ENCODE data around the gene NUMBL.

The NUMBL gene

GRCh38 chr19:40687525-40688016, 2.9 kb downstream of the NUMBL start:
- no peaks in the 10 kb centered on the region for H3K9me3 ChIP-seq (replicated peaks; ENCODE audit: low read length)
- no peaks in the 10 kb centered on the region for H3K27me3 ChIP-seq (ENCODE audit: control insufficient read depth, insufficient read depth, low read length)
- peak overlapping the region; percentile 78 for H3K4me3 ChIP-seq (ENCODE audit: low read length)
- H3K4me2 ChIP-seq (ENCODE audit: low read length): peak overlapping the region; percentile 96
- peaks cover 36% of the 10 kb centered on the region for H3K36me3 ChIP-seq (ENCODE audit: insufficient read depth, low read length)
- H3K9ac ChIP-seq (ENCODE audit: low read depth, low read length): no peak overlapping the region
- H3K4me1 ChIP-seq (ENCODE audit: control insufficient read depth, insufficient read depth, low read length): peaks cover 38% of the 10 kb centered on the region

- H3K4me2 ChIP-seq (ENCODE audit: low read length): peak overlapping the region; percentile 96
- H3K4me3 ChIP-seq (ENCODE audit: low read length): peak overlapping the region; percentile 22
- peaks cover 37% of the 10 kb centered on the region for H3K4me1 ChIP-seq (ENCODE audit: control insufficient read depth, insufficient read depth, low read length)
Observed at GRCh38 chr19:40686882-40687524, 3.4 kb downstream of the NUMBL start.

GRCh38 chr19:40685563-40685962, 4.9 kb downstream of the NUMBL start:
- H3K9ac ChIP-seq (ENCODE audit: low read depth, low read length): no peak overlapping the region
- H3K36me3 ChIP-seq (ENCODE audit: insufficient read depth, low read length): peaks cover 48% of the 10 kb centered on the region
- no peak overlapping the region for H3K4me3 ChIP-seq (ENCODE audit: low read length)
- no peak overlapping the region for H3K4me2 ChIP-seq (ENCODE audit: low read length)
- no peaks in the 10 kb centered on the region for H3K27me3 ChIP-seq (ENCODE audit: control insufficient read depth, insufficient read depth, low read length)
- H3K9me3 ChIP-seq (replicated peaks; ENCODE audit: low read length): no peaks in the 10 kb centered on the region
- H3K4me1 ChIP-seq (ENCODE audit: control insufficient read depth, insufficient read depth, low read length): peaks cover 23% of the 10 kb centered on the region

More at GRCh38 chr19:40686882-40687524, 3.4 kb downstream of the NUMBL start:
- Histone ChIP-seq H3K36me3 (ENCODE audit: insufficient read depth, low read length) (peaks cover 41% of the 10 kb centered on the region), H3K9ac (ENCODE audit: low read depth, low read length) (no peak overlapping the region), H3K27me3 (ENCODE audit: control insufficient read depth, insufficient read depth, low read length) (no peaks in the 10 kb centered on the region), H3K9me3 (replicated peaks; ENCODE audit: low read length) (no peaks in the 10 kb centered on the region)

- Histone ChIP-seq H3K4me2 (ENCODE audit: low read length) (no peak overlapping the region), H3K9ac (ENCODE audit: low read depth, low read length) (no peak overlapping the region), H3K4me3 (ENCODE audit: low read length) (no peak overlapping the region), H3K9me3 (replicated peaks; ENCODE audit: low read length) (no peaks in the 10 kb centered on the region), H3K36me3 (ENCODE audit: insufficient read depth, low read length) (peaks cover 48% of the 10 kb centered on the region), H3K27me3 (ENCODE audit: control insufficient read depth, insufficient read depth, low read length) (no peaks in the 10 kb centered on the region), H3K4me1 (ENCODE audit: control insufficient read depth, insufficient read depth, low read length) (peaks cover 23% of the 10 kb centered on the region)
Observed at GRCh38 chr19:40685016-40685526, 5.4 kb downstream of the NUMBL start.

GRCh38 chr19:40684280-40684679, 6.2 kb downstream of the NUMBL start:
- no peaks in the 10 kb centered on the region for H3K27me3 ChIP-seq (ENCODE audit: control insufficient read depth, insufficient read depth, low read length)
- no peak overlapping the region for H3K4me3 ChIP-seq (ENCODE audit: low read length)
- H3K9ac ChIP-seq (ENCODE audit: low read depth, low read length): no peak overlapping the region
- peaks cover 23% of the 10 kb centered on the region for H3K4me1 ChIP-seq (ENCODE audit: control insufficient read depth, insufficient read depth, low read length)
- no peak overlapping the region for H3K4me2 ChIP-seq (ENCODE audit: low read length)
- peaks cover 48% of the 10 kb centered on the region for H3K36me3 ChIP-seq (ENCODE audit: insufficient read depth, low read length)
- no peaks in the 10 kb centered on the region for H3K9me3 ChIP-seq (replicated peaks; ENCODE audit: low read length)

GRCh38 chr19:40683437-40683836, 7.0 kb downstream of the NUMBL start:
- no peak overlapping the region for H3K4me2 ChIP-seq (ENCODE audit: low read length)
- no peaks in the 10 kb centered on the region for H3K9me3 ChIP-seq (replicated peaks; ENCODE audit: low read length)
- no peak overlapping the region for H3K4me3 ChIP-seq (ENCODE audit: low read length)
- H3K9ac ChIP-seq (ENCODE audit: low read depth, low read length): no peak overlapping the region
- H3K36me3 ChIP-seq (ENCODE audit: insufficient read depth, low read length): peaks cover 56% of the 10 kb centered on the region
- H3K27me3 ChIP-seq (ENCODE audit: control insufficient read depth, insufficient read depth, low read length): no peaks in the 10 kb centered on the region
- H3K4me1 ChIP-seq (ENCODE audit: control insufficient read depth, insufficient read depth, low read length): peaks cover 15% of the 10 kb centered on the region

GRCh38 chr19:40682431-40682964, 8.0 kb downstream of the NUMBL start:
- Histone ChIP-seq H3K4me2 (ENCODE audit: low read length) (no peak overlapping the region), H3K36me3 (ENCODE audit: insufficient read depth, low read length) (peaks cover 65% of the 10 kb centered on the region), H3K9ac (ENCODE audit: low read depth, low read length) (no peak overlapping the region)

GRCh38 chr19:40681039-40681438, 9.4 kb downstream of the NUMBL start:
- Histone ChIP-seq H3K4me3 (ENCODE audit: low read length) (no peak overlapping the region), H3K9ac (ENCODE audit: low read depth, low read length) (no peak overlapping the region), H3K9me3 (replicated peaks; ENCODE audit: low read length) (no peaks in the 10 kb centered on the region), H3K27me3 (ENCODE audit: control insufficient read depth, insufficient read depth, low read length) (no peaks in the 10 kb centered on the region), H3K36me3 (ENCODE audit: insufficient read depth, low read length) (peaks cover 69% of the 10 kb centered on the region), H3K4me1 (ENCODE audit: control insufficient read depth, insufficient read depth, low read length) (no peaks in the 10 kb centered on the region), H3K4me2 (ENCODE audit: low read length) (no peak overlapping the region)

More at GRCh38 chr19:40682431-40682964, 8.0 kb downstream of the NUMBL start:
- Histone ChIP-seq H3K4me1 (ENCODE audit: control insufficient read depth, insufficient read depth, low read length) (peaks cover 5% of the 10 kb centered on the region), H3K4me3 (ENCODE audit: low read length) (no peak overlapping the region), H3K9me3 (replicated peaks; ENCODE audit: low read length) (no peaks in the 10 kb centered on the region), H3K27me3 (ENCODE audit: control insufficient read depth, insufficient read depth, low read length) (no peaks in the 10 kb centered on the region)

GRCh38 chr19:40677156-40677555, 13.3 kb downstream of the NUMBL start:
- Histone ChIP-seq H3K9ac (ENCODE audit: low read depth, low read length) (no peak overlapping the region), H3K4me1 (ENCODE audit: control insufficient read depth, insufficient read depth, low read length) (peaks cover 4% of the 10 kb centered on the region), H3K4me3 (ENCODE audit: low read length) (no peak overlapping the region), H3K36me3 (ENCODE audit: insufficient read depth, low read length) (peaks cover 72% of the 10 kb centered on the region), H3K27me3 (ENCODE audit: control insufficient read depth, insufficient read depth, low read length) (no peaks in the 10 kb centered on the region), H3K4me2 (ENCODE audit: low read length) (no peak overlapping the region), H3K9me3 (replicated peaks; ENCODE audit: low read length) (no peaks in the 10 kb centered on the region)

- Histone ChIP-seq H3K36me3 (ENCODE audit: insufficient read depth, low read length) (peaks cover 86% of the 10 kb centered on the region), H3K4me3 (ENCODE audit: low read length) (no peak overlapping the region)
Observed at GRCh38 chr19:40674291-40674690, 16.2 kb downstream of the NUMBL start.

GRCh38 chr19:40673397-40673796, 17.1 kb downstream of the NUMBL start:
- Histone ChIP-seq H3K36me3 (ENCODE audit: insufficient read depth, low read length) (peaks cover 87% of the 10 kb centered on the region), H3K4me3 (ENCODE audit: low read length) (no peak overlapping the region), H3K27me3 (ENCODE audit: control insufficient read depth, insufficient read depth, low read length) (no peaks in the 10 kb centered on the region), H3K9ac (ENCODE audit: low read depth, low read length) (no peak overlapping the region), H3K4me2 (ENCODE audit: low read length) (no peak overlapping the region), H3K4me1 (ENCODE audit: control insufficient read depth, insufficient read depth, low read length) (peaks cover 4% of the 10 kb centered on the region), H3K9me3 (replicated peaks; ENCODE audit: low read length) (no peaks in the 10 kb centered on the region)

More at GRCh38 chr19:40674291-40674690, 16.2 kb downstream of the NUMBL start:
- no peak overlapping the region for H3K4me2 ChIP-seq (ENCODE audit: low read length)
- H3K9ac ChIP-seq (ENCODE audit: low read depth, low read length): no peak overlapping the region
- H3K9me3 ChIP-seq (replicated peaks; ENCODE audit: low read length): no peaks in the 10 kb centered on the region
- H3K4me1 ChIP-seq (ENCODE audit: control insufficient read depth, insufficient read depth, low read length): peaks cover 4% of the 10 kb centered on the region
- no peaks in the 10 kb centered on the region for H3K27me3 ChIP-seq (ENCODE audit: control insufficient read depth, insufficient read depth, low read length)

All from skeletal muscle satellite cell (primary cell).